ENCODE data around the gene SLC5A10.

The SLC5A10 gene

GRCh38 chr17:19001907-19002590 lies 50.1 kb downstream of the SLC5A10 start:
- FAIRE-seq (no peak), DNase-seq (ENCODE audit: insufficient read length) (no peak)
- TF ChIP-seq TAF1 (IDR thresholded peaks at IDR 0.05; ENCODE audit: borderline replicate concordance, low read depth, low read length) (no peak), POLR2AphosphoS5 (IDR thresholded peaks at IDR 0.05; ENCODE audit: low read depth, low read length) (no peak), POLR2A (IDR thresholded peaks at IDR 0.05; ENCODE audit: low read depth, low read length) (no peak)

- DNase-seq (ENCODE audit: insufficient read length): no peak
- no peak for TF ChIP-seq TAF1 (IDR thresholded peaks at IDR 0.05; ENCODE audit: borderline replicate concordance, low read depth, low read length)
- no peak for TF ChIP-seq POLR2A (IDR thresholded peaks at IDR 0.05; ENCODE audit: low read depth, low read length)
- TF ChIP-seq POLR2AphosphoS5 (IDR thresholded peaks at IDR 0.05; ENCODE audit: low read depth, low read length): no peak
- FAIRE-seq: peak; percentile 33
Measured at GRCh38 chr17:19002805-19003542, 51.0 kb downstream of the SLC5A10 start.

- DNase-seq (ENCODE audit: insufficient read length) (peak; percentile 66), FAIRE-seq (peak; percentile 62)
Measured at GRCh38 chr17:19003543-19004420, 51.8 kb downstream of the SLC5A10 start.

GRCh38 chr17:19004421-19005136 lies 52.6 kb downstream of the SLC5A10 start, which contains the start of gene FAM83G:
TSS of gene FAM83G (minus strand) at chr17:19004764. CDS start at chr17:19004041, 723 bp downstream.
- FAIRE-seq: peak; percentile 84
- TF ChIP-seq POLR2A (IDR thresholded peaks at IDR 0.05; ENCODE audit: low read depth, low read length): peak; percentile 60; the same call in 1 of the 2 replicates
- TF ChIP-seq POLR2AphosphoS5 (IDR thresholded peaks at IDR 0.05; ENCODE audit: low read depth, low read length): no peak
- TF ChIP-seq TAF1 (IDR thresholded peaks at IDR 0.05; ENCODE audit: borderline replicate concordance, low read depth, low read length): 0 out of 2 replicates have a peak, but pooled peaks have one; percentile 22
- DNase-seq (ENCODE audit: insufficient read length): peak; percentile 87

More at GRCh38 chr17:19003543-19004420, 51.8 kb downstream of the SLC5A10 start:
- TF ChIP-seq POLR2A (IDR thresholded peaks at IDR 0.05; ENCODE audit: low read depth, low read length) (no peak), TAF1 (IDR thresholded peaks at IDR 0.05; ENCODE audit: borderline replicate concordance, low read depth, low read length) (no peak), POLR2AphosphoS5 (IDR thresholded peaks at IDR 0.05; ENCODE audit: low read depth, low read length) (no peak)

GRCh38 chr17:19005137-19005773 lies 53.3 kb downstream of the SLC5A10 start:
- FAIRE-seq (peak; percentile 60), DNase-seq (ENCODE audit: insufficient read length) (no peak)
- no peak for TF ChIP-seq TAF1 (IDR thresholded peaks at IDR 0.05; ENCODE audit: borderline replicate concordance, low read depth, low read length)
- no peak for TF ChIP-seq POLR2A (IDR thresholded peaks at IDR 0.05; ENCODE audit: low read depth, low read length)
- no peak for TF ChIP-seq POLR2AphosphoS5 (IDR thresholded peaks at IDR 0.05; ENCODE audit: low read depth, low read length)

- DNase-seq (ENCODE audit: insufficient read length) (no peak), FAIRE-seq (no peak)
- TF ChIP-seq POLR2AphosphoS5 (IDR thresholded peaks at IDR 0.05; ENCODE audit: low read depth, low read length) (no peak), POLR2A (IDR thresholded peaks at IDR 0.05; ENCODE audit: low read depth, low read length) (no peak), TAF1 (IDR thresholded peaks at IDR 0.05; ENCODE audit: borderline replicate concordance, low read depth, low read length) (no peak)
Measured at GRCh38 chr17:19005789-19006430, 53.9 kb downstream of the SLC5A10 start.

- DNase-seq (ENCODE audit: insufficient read length) (no peak), FAIRE-seq (no peak)
- TF ChIP-seq POLR2A (IDR thresholded peaks at IDR 0.05; ENCODE audit: low read depth, low read length): no peak
- no peak for TF ChIP-seq TAF1 (IDR thresholded peaks at IDR 0.05; ENCODE audit: borderline replicate concordance, low read depth, low read length)
- TF ChIP-seq POLR2AphosphoS5 (IDR thresholded peaks at IDR 0.05; ENCODE audit: low read depth, low read length): no peak
Measured at GRCh38 chr17:19006698-19007097, 54.7 kb downstream of the SLC5A10 start.

- FAIRE-seq: no peak
Measured at GRCh38 chr17:19009970-19010369, 58.0 kb downstream of the SLC5A10 start.

GRCh38 chr17:19010729-19011505 lies 59.0 kb downstream of the SLC5A10 start:
- TF ChIP-seq POLR2A (IDR thresholded peaks at IDR 0.05; ENCODE audit: low read depth, low read length) (no peak), POLR2AphosphoS5 (IDR thresholded peaks at IDR 0.05; ENCODE audit: low read depth, low read length) (no peak), TAF1 (IDR thresholded peaks at IDR 0.05; ENCODE audit: borderline replicate concordance, low read depth, low read length) (no peak)
- no peak for DNase-seq (ENCODE audit: insufficient read length)
- FAIRE-seq: no peak

More at GRCh38 chr17:19009970-19010369, 58.0 kb downstream of the SLC5A10 start:
- no peak for DNase-seq (ENCODE audit: insufficient read length)
- TF ChIP-seq POLR2AphosphoS5 (IDR thresholded peaks at IDR 0.05; ENCODE audit: low read depth, low read length) (no peak), TAF1 (IDR thresholded peaks at IDR 0.05; ENCODE audit: borderline replicate concordance, low read depth, low read length) (no peak), POLR2A (IDR thresholded peaks at IDR 0.05; ENCODE audit: low read depth, low read length) (no peak)
